ENCODE results near the gene LEKR1.

LEKR1 gene

GRCh38 chr3:157021679-157022078, 195.5 kb downstream of the LEKR1 start:
- H2BK120ac ChIP-seq (ENCODE audit: low read depth, low read length): no peak overlapping the region
- no peak overlapping the region for H3K4me3 ChIP-seq (ENCODE audit: low read length in 2 of 2)
- no peak overlapping the region for H3K27ac ChIP-seq (replicated peaks; ENCODE audit: low read length)
- no peak overlapping the region for H2AFZ ChIP-seq (ENCODE audit: low read length)
- H3K4me1 ChIP-seq (ENCODE audit: control insufficient read depth in 2 of 2, insufficient read depth in 1 of 2, low read depth in 1 of 2, low read length in 2 of 2): no peaks in the 10 kb centered on the region
- no peak overlapping the region for H4K91ac ChIP-seq (ENCODE audit: low read depth, low read length, poor library complexity)
- no peak overlapping the region for H3K23ac ChIP-seq (ENCODE audit: low read depth, low read length, poor library complexity)
- no peak overlapping the region for H2AK5ac ChIP-seq (ENCODE audit: low read depth, low read length)
- no peaks in the 10 kb centered on the region for H3K36me3 ChIP-seq (replicated peaks in 1 of 2; ENCODE audit: control insufficient read depth in 2 of 2, insufficient read depth in 2 of 2, low read length in 2 of 2)
- H2BK15ac ChIP-seq (ENCODE audit: low read length): no peak overlapping the region
- no peak for DNase-seq (ENCODE audit: low spot score)
- no peak overlapping the region for H4K8ac ChIP-seq (ENCODE audit: low read depth, low read length)
- peaks cover 0 to 3% (median 0%) of the 10 kb centered on the region in 3 experiments for H3K27me3 ChIP-seq (ENCODE audit: control insufficient read depth in 3 of 3, insufficient read depth in 3 of 3, low read depth in 1 of 3, low read length in 3 of 3)
- H3K4me2 ChIP-seq (ENCODE audit: insufficient read depth, low read length, poor library complexity, severe bottlenecking): no peak overlapping the region
- no peaks in the 10 kb centered on the region for H3K79me1 ChIP-seq (ENCODE audit: low read depth, low read length)
- H3K14ac ChIP-seq (ENCODE audit: low read length): no peak overlapping the region
- no peaks in the 10 kb centered on the region for H3K9me3 ChIP-seq (replicated peaks in 1 of 2; ENCODE audit: control insufficient read depth in 2 of 2, insufficient read depth in 1 of 2, low read depth in 1 of 2, low read length in 2 of 2)
- H2BK5ac ChIP-seq (ENCODE audit: low read length): no peak overlapping the region
- H3K9ac ChIP-seq (ENCODE audit: low read depth, low read length, poor library complexity): no peak overlapping the region
- H2BK12ac ChIP-seq (ENCODE audit: low read length): no peak overlapping the region
- H3K18ac ChIP-seq (ENCODE audit: low read length): no peak overlapping the region
- no peak overlapping the region for H3K4ac ChIP-seq (ENCODE audit: low read length)

- Histone ChIP-seq H3K9ac (ENCODE audit: low read depth, low read length, poor library complexity) (no peak overlapping the region), H4K91ac (ENCODE audit: low read depth, low read length, poor library complexity) (no peak overlapping the region), H2BK5ac (ENCODE audit: low read length) (no peak overlapping the region), H2BK120ac (ENCODE audit: low read depth, low read length) (no peak overlapping the region), H3K9me3 (replicated peaks in 1 of 2; ENCODE audit: control insufficient read depth in 2 of 2, insufficient read depth in 1 of 2, low read depth in 1 of 2, low read length in 2 of 2) (no peaks in the 10 kb centered on the region), H3K23ac (ENCODE audit: low read depth, low read length, poor library complexity) (no peak overlapping the region), H2AK5ac (ENCODE audit: low read depth, low read length) (no peak overlapping the region), H3K4me1 (ENCODE audit: control insufficient read depth in 2 of 2, insufficient read depth in 1 of 2, low read depth in 1 of 2, low read length in 2 of 2) (no peaks in the 10 kb centered on the region), H3K4me3 (ENCODE audit: low read length in 2 of 2) (no peak overlapping the region), H3K18ac (ENCODE audit: low read length) (no peak overlapping the region), H3K36me3 (replicated peaks in 1 of 2; ENCODE audit: control insufficient read depth in 2 of 2, insufficient read depth in 2 of 2, low read length in 2 of 2) (no peaks in the 10 kb centered on the region), H4K8ac (ENCODE audit: low read depth, low read length) (no peak overlapping the region), H3K79me1 (ENCODE audit: low read depth, low read length) (no peaks in the 10 kb centered on the region), H3K4me2 (ENCODE audit: insufficient read depth, low read length, poor library complexity, severe bottlenecking) (no peak overlapping the region), H3K27me3 (ENCODE audit: control insufficient read depth in 3 of 3, insufficient read depth in 3 of 3, low read depth in 1 of 3, low read length in 3 of 3) (peaks cover 0 to 3% (median 0%) of the 10 kb centered on the region in 3 experiments), H3K27ac (replicated peaks; ENCODE audit: low read length) (no peak overlapping the region), H3K4ac (ENCODE audit: low read length) (no peak overlapping the region), H2BK15ac (ENCODE audit: low read length) (no peak overlapping the region), H3K14ac (ENCODE audit: low read length) (no peak overlapping the region), H2BK12ac (ENCODE audit: low read length) (no peak overlapping the region), H2AFZ (ENCODE audit: low read length) (no peak overlapping the region)
- no peak for DNase-seq (ENCODE audit: low spot score)
Measured at GRCh38 chr3:157023226-157023625, 197.1 kb downstream of the LEKR1 start.

GRCh38 chr3:157026091-157026490, 199.9 kb downstream of the LEKR1 start:
- Histone ChIP-seq H3K4me2 (ENCODE audit: insufficient read depth, low read length, poor library complexity, severe bottlenecking) (no peak overlapping the region), H3K9ac (ENCODE audit: low read depth, low read length, poor library complexity) (no peak overlapping the region), H2BK5ac (ENCODE audit: low read length) (no peak overlapping the region), H4K91ac (ENCODE audit: low read depth, low read length, poor library complexity) (no peak overlapping the region), H3K4ac (ENCODE audit: low read length) (no peak overlapping the region), H3K4me1 (ENCODE audit: control insufficient read depth in 2 of 2, insufficient read depth in 1 of 2, low read depth in 1 of 2, low read length in 2 of 2) (peaks cover 0 to 1% of the 10 kb centered on the region in 2 donors), H3K23ac (ENCODE audit: low read depth, low read length, poor library complexity) (no peak overlapping the region), H3K27ac (replicated peaks; ENCODE audit: low read length) (no peak overlapping the region), H2AFZ (ENCODE audit: low read length) (no peak overlapping the region), H3K4me3 (ENCODE audit: low read length in 2 of 2) (no peak overlapping the region), H3K18ac (ENCODE audit: low read length) (no peak overlapping the region), H3K27me3 (ENCODE audit: control insufficient read depth in 3 of 3, insufficient read depth in 3 of 3, low read depth in 1 of 3, low read length in 3 of 3) (peaks cover 0 to 3% (median 0%) of the 10 kb centered on the region in 3 experiments), H3K9me3 (replicated peaks in 1 of 2; ENCODE audit: control insufficient read depth in 2 of 2, insufficient read depth in 1 of 2, low read depth in 1 of 2, low read length in 2 of 2) (peaks cover 0 to 3% of the 10 kb centered on the region in 2 donors), H2BK12ac (ENCODE audit: low read length) (no peak overlapping the region), H3K79me1 (ENCODE audit: low read depth, low read length) (no peaks in the 10 kb centered on the region), H4K8ac (ENCODE audit: low read depth, low read length) (no peak overlapping the region), H3K14ac (ENCODE audit: low read length) (no peak overlapping the region), H2BK120ac (ENCODE audit: low read depth, low read length) (no peak overlapping the region), H2BK15ac (ENCODE audit: low read length) (no peak overlapping the region), H2AK5ac (ENCODE audit: low read depth, low read length) (no peak overlapping the region), H3K36me3 (replicated peaks in 1 of 2; ENCODE audit: control insufficient read depth in 2 of 2, insufficient read depth in 2 of 2, low read length in 2 of 2) (no peaks in the 10 kb centered on the region)
- DNase-seq (ENCODE audit: low spot score): no peak
- no CpG with 5 or more reads among the region's 1 CpG for WGBS, 2 donors (ENCODE audit: extremely low coverage in 2 of 2, insufficient read length in 2 of 2, insufficient replicate concordance in 1 of 2)

- no CpG with 5 or more reads among the region's 7 CpGs for WGBS, 2 donors (ENCODE audit: extremely low coverage in 2 of 2, insufficient read length in 2 of 2, insufficient replicate concordance in 1 of 2)
- no peak for DNase-seq (ENCODE audit: low spot score)
- H4K91ac ChIP-seq (ENCODE audit: low read depth, low read length, poor library complexity): no peak overlapping the region
Measured at GRCh38 chr3:157027861-157028745, 201.9 kb downstream of the LEKR1 start.

More at GRCh38 chr3:157027861-157028745, 201.9 kb downstream of the LEKR1 start:
- Histone ChIP-seq H2BK12ac (ENCODE audit: low read length) (no peak overlapping the region), H3K4me3 (ENCODE audit: low read length in 2 of 2) (no peak overlapping the region), H2BK120ac (ENCODE audit: low read depth, low read length) (no peak overlapping the region), H3K14ac (ENCODE audit: low read length) (no peak overlapping the region), H3K18ac (ENCODE audit: low read length) (no peak overlapping the region), H3K4ac (ENCODE audit: low read length) (no peak overlapping the region), H3K27me3 (ENCODE audit: control insufficient read depth in 3 of 3, insufficient read depth in 3 of 3, low read depth in 1 of 3, low read length in 3 of 3) (peaks cover 0 to 3% (median 0%) of the 10 kb centered on the region in 3 experiments), H3K27ac (replicated peaks; ENCODE audit: low read length) (no peak overlapping the region), H3K9me3 (replicated peaks in 1 of 2; ENCODE audit: control insufficient read depth in 2 of 2, insufficient read depth in 1 of 2, low read depth in 1 of 2, low read length in 2 of 2) (peaks cover 0 to 3% of the 10 kb centered on the region in 2 donors), H3K79me1 (ENCODE audit: low read depth, low read length) (no peaks in the 10 kb centered on the region), H2AFZ (ENCODE audit: low read length) (no peak overlapping the region), H3K4me2 (ENCODE audit: insufficient read depth, low read length, poor library complexity, severe bottlenecking) (no peak overlapping the region), H3K23ac (ENCODE audit: low read depth, low read length, poor library complexity) (no peak overlapping the region), H3K9ac (ENCODE audit: low read depth, low read length, poor library complexity) (no peak overlapping the region), H2AK5ac (ENCODE audit: low read depth, low read length) (no peak overlapping the region), H4K8ac (ENCODE audit: low read depth, low read length) (no peak overlapping the region), H3K36me3 (replicated peaks in 1 of 2; ENCODE audit: control insufficient read depth in 2 of 2, insufficient read depth in 2 of 2, low read length in 2 of 2) (no peaks in the 10 kb centered on the region), H3K4me1 (ENCODE audit: control insufficient read depth in 2 of 2, insufficient read depth in 1 of 2, low read depth in 1 of 2, low read length in 2 of 2) (peaks cover 0 to 3% of the 10 kb centered on the region in 2 donors), H2BK15ac (ENCODE audit: low read length) (no peak overlapping the region), H2BK5ac (ENCODE audit: low read length) (no peak overlapping the region)
